Esophagus squamous epithelium (tissue), 5 donors: ENCODE data around the gene RIPOR2. TPM values are rescaled to one million over a fixed set of nuclear protein-coding genes. Genes with fewer than 3 reads are reported as not detected.
A peak's percentile ranks its signal among the peaks of the same experiment; 100 is the strongest.

Source experiments
- DNase-seq: peaks from one replicate; lab custom pipeline; 2025; lab: John Stamatoyannopoulos, UW
- H3K27ac ChIP-seq, 4 donors: fragments of 200-600 bp; sonication (generic); one replicate each; pipeline ENCODE4 v1.5.1; 2016 to 2019; ENCODE audit warnings: mild to moderate bottlenecking in 1 of 4
- H3K27me3 ChIP-seq, 4 donors: fragments of 200-600 bp; sonication (generic); 1 replicate in 3 of 4; 2 replicates in 1 of 4; pipeline versions ENCODE4 v1.5.1 to v1.6.0; 2017 to 2021; ENCODE audit warnings: antibody characterized with exemption in 1 of 4
- H3K36me3 ChIP-seq, 3 donors: fragments of 200-600 bp; sonication (generic); one replicate each; pipeline ENCODE4 v1.5.1; 2016 to 2019
- H3K4me1 ChIP-seq, 3 donors: fragments of 200-600 bp; sonication (generic); one replicate each; pipeline ENCODE4 v1.5.1; 2017 to 2019
- H3K4me3 ChIP-seq, 4 donors: fragments of 200-600 bp; sonication (generic); 1 replicate in 3 of 4; 2 replicates in 1 of 4; pipeline ENCODE4 v1.5.1; 2016 to 2019; ENCODE audit warnings: mild to moderate bottlenecking in 2 of 4, moderate library complexity in 1 of 4
- H3K9me3 ChIP-seq, 3 donors: fragments of 200-600 bp; sonication (generic); one replicate each; pipeline ENCODE4 v1.5.1; 2016 to 2019
- CTCF ChIP-seq, 6 experiments: fragments of 450-650 bp in 4 of 6; fragments of 200-600 bp in 2 of 6; sonication (generic) in 2 of 6; IDR thresholded peaks; one replicate each; pipeline ENCODE4 v1.5.1; 2016 to 2019; ENCODE audit warnings: antibody characterized with exemption in 6 of 6, mild to moderate bottlenecking in 4 of 6, moderate library complexity in 4 of 6
- POLR2A ChIP-seq, 4 donors: fragments of 450-650 bp; IDR thresholded peaks; one replicate each; pipeline ENCODE4 v1.6.1; 2017; ENCODE audit warnings: antibody characterized with exemption in 4 of 4, mild to moderate bottlenecking in 4 of 4, moderate library complexity in 3 of 4
- WGBS, 2 donors: methylation state at CpG; one replicate each; pipeline ENCODE4 v1.1.5; 2018; 5-methylcytosine and 5-hydroxymethylcytosine counted together
- intact Hi-C: fragments of 100-400 bp; cut with DNase I; formaldehyde crosslinking; loops from one replicate; pipeline ENCODE4 v1.15.0; 2022
- total RNA-seq, 4 donors: library from RNA; depleted of rRNA; stranded (reverse); fragments of >200 nt; gene quantifications; one replicate each; pipeline ENCODE4 v1.1.0, GENCODE V29; 2016
- donor health status: DM: yes; HTN: yes; CAD: no.

Gene RIPOR2
- total RNA-seq, 4 donors from 2014 or later, result 0.83 to 4.4 (median 3.3) TPM

- no peak for DNase-seq
- Histone ChIP-seq H3K36me3 (no peaks in the 10 kb centered on the region), H3K4me3 (peak overlapping the region in 1 of 4 donors; percentile 17), H3K9me3 (no peaks in the 10 kb centered on the region), H3K27ac (no peak overlapping the region), H3K4me1 (peaks cover 0 to 10% (median 0%) of the 10 kb centered on the region in 3 donors), H3K27me3 (no peaks in the 10 kb centered on the region)
- WGBS, 2 donors, result 74 to 75% methylated on average over 5 to 6 of the region's 6 CpGs
- no peak for TF ChIP-seq POLR2A (IDR thresholded peaks at IDR 0.05)
- no peak for TF ChIP-seq CTCF (IDR thresholded peaks at IDR 0.05)
- intact Hi-C loops, result no loop called here
These were observed 138.1 kb downstream of the RIPOR2 start for GRCh38 chr6:24797596-24798216.

- no peak for DNase-seq
- TF ChIP-seq POLR2A (IDR thresholded peaks at IDR 0.05) (no peak), CTCF (IDR thresholded peaks at IDR 0.05) (no peak)
- intact Hi-C loops, result no loop called here
- no peak overlapping the region for H3K4me3 ChIP-seq
- no peak overlapping the region for H3K27ac ChIP-seq
- H3K36me3 ChIP-seq, result no peaks in the 10 kb centered on the region
- WGBS, 2 donors, result 85 to 90% methylated on average over 6 of the region's 6 CpGs
- H3K27me3 ChIP-seq, result no peaks in the 10 kb centered on the region
- no peaks in the 10 kb centered on the region for H3K9me3 ChIP-seq
- H3K4me1 ChIP-seq, result peaks cover 0 to 10% (median 0%) of the 10 kb centered on the region in 3 donors
These were observed 139.0 kb downstream of the RIPOR2 start for GRCh38 chr6:24796616-24797290.

- intact Hi-C loops, result no loop called here
- no peak for TF ChIP-seq CTCF (IDR thresholded peaks at IDR 0.05)
- TF ChIP-seq POLR2A (IDR thresholded peaks at IDR 0.05), result no peak
- Histone ChIP-seq H3K4me3 (no peak overlapping the region), H3K9me3 (no peaks in the 10 kb centered on the region), H3K27ac (no peak overlapping the region), H3K4me1 (peaks cover 0 to 10% (median 0%) of the 10 kb centered on the region in 3 donors), H3K36me3 (no peaks in the 10 kb centered on the region), H3K27me3 (no peaks in the 10 kb centered on the region)
- DNase-seq, result no peak
- WGBS, 2 donors, result 80 to 94% methylated on average over 2 of the region's 2 CpGs
These were observed 140.7 kb downstream of the RIPOR2 start for GRCh38 chr6:24795106-24795505.

- intact Hi-C loops, result no loop called here
- TF ChIP-seq CTCF (IDR thresholded peaks at IDR 0.05) (no peak), POLR2A (IDR thresholded peaks at IDR 0.05) (no peak)
- no peak overlapping the region for H3K4me3 ChIP-seq
- no peak for DNase-seq
- peaks cover 0 to 55% (median 0%) of the 10 kb centered on the region in 3 donors for H3K36me3 ChIP-seq
- no peaks in the 10 kb centered on the region for H3K4me1 ChIP-seq
- H3K27ac ChIP-seq, result no peak overlapping the region
- no peaks in the 10 kb centered on the region for H3K9me3 ChIP-seq
- no peaks in the 10 kb centered on the region for H3K27me3 ChIP-seq
- 78 to 83% methylated on average over 4 of the region's 4 CpGs for WGBS, 2 donors
These were observed 147.6 kb downstream of the RIPOR2 start for GRCh38 chr6:24788031-24788665.

GRCh38 chr6:24780206-24780605 lies 155.6 kb downstream of the RIPOR2 start:
- 91 to 93% methylated on average over 4 of the region's 4 CpGs for WGBS, 2 donors
- TF ChIP-seq POLR2A (IDR thresholded peaks at IDR 0.05) (no peak), CTCF (IDR thresholded peaks at IDR 0.05) (no peak)
- intact Hi-C loops, result no loop called here
- H3K27ac ChIP-seq, result no peak overlapping the region
- no peak for DNase-seq
- H3K9me3 ChIP-seq, result no peaks in the 10 kb centered on the region
- H3K4me3 ChIP-seq, result no peak overlapping the region
- H3K4me1 ChIP-seq, result peaks cover 8 to 42% (median 9%) of the 10 kb centered on the region in 3 donors
- peaks cover 0 to 49% (median 3%) of the 10 kb centered on the region in 3 donors for H3K36me3 ChIP-seq
- no peaks in the 10 kb centered on the region for H3K27me3 ChIP-seq
